IMR-90 (cell line): ENCODE results near the gene TMPRSS11E. TPM values are rescaled to one million over a fixed set of nuclear protein-coding genes. Genes with fewer than 3 reads are reported as not detected.
"Not testable (repeated sequence)": the region's sequence is repeated elsewhere in the genome, so short reads cannot be mapped to it uniquely, and the experiment has no call there.

Experiments
- ATAC-seq: fragments of 200-7000 bp; cut with Tn5 transposase; 2 replicates; pipeline ENCODE4 v1.9.1; 2020; ENCODE audit warnings: low read depth, mild to moderate bottlenecking, moderate library complexity
- BruUV-seq: library from RNA; stranded (reverse); fragments of 400-500 nt; replicated peaks from 2 replicates; lab custom pipeline; 2021; lab: Mats Ljungman, UMichigan
- CTCF ChIA-PET: fragments of 300-600 bp; formaldehyde crosslinking; extraction: SDS; loops from one replicate; lab custom pipeline; 2021; ENCODE audit warnings: antibody characterized with exemption; lab: Yijun Ruan, JAX
- POLR2A ChIA-PET: fragments of 300-600 bp; sonication (Branson Sonifier 250); formaldehyde crosslinking; loops from one replicate; lab custom pipeline; 2022; ENCODE audit warnings: antibody characterized with exemption; ENCODE audit not compliant: unreplicated experiment; lab: Charles Lee
- DNase-seq: peaks from one replicate; pipeline ENCODE4 v3.0.0; 2013
- H2AFZ ChIP-seq: replicated peaks from 2 replicates; pipeline ENCODE3; 2013; ENCODE audit warnings: low read length, mild to moderate bottlenecking; ENCODE audit not compliant: poor library complexity
- H2AK5ac ChIP-seq: 2 replicates; pipeline ENCODE4 v1.6.1; 2013; ENCODE audit warnings: low read depth, low read length, inconsistent platforms
- H2AK9ac ChIP-seq: replicated peaks from 2 replicates; pipeline ENCODE3; 2013; ENCODE audit warnings: mild to moderate bottlenecking, low read depth, low read length, moderate library complexity; ENCODE audit not compliant: poor library complexity
- H2BK120ac ChIP-seq: 2 replicates; pipeline ENCODE4 v1.6.1; 2013; ENCODE audit warnings: low read depth, low read length, inconsistent platforms
- H2BK15ac ChIP-seq: 3 replicates; pipeline ENCODE4 v1.6.1; 2013; ENCODE audit warnings: low read depth, low read length, inconsistent platforms
- H2BK20ac ChIP-seq: 2 replicates; pipeline ENCODE4 v1.6.1; 2013; ENCODE audit warnings: low read depth, mild to moderate bottlenecking, inconsistent platforms, low read length, moderate library complexity
- H2BK5ac ChIP-seq: 2 replicates; pipeline ENCODE4 v1.6.1; 2013; ENCODE audit warnings: mild to moderate bottlenecking, low read depth, low read length, inconsistent platforms; ENCODE audit not compliant: poor library complexity, severe bottlenecking
- H3K14ac ChIP-seq: replicated peaks from 2 replicates; pipeline ENCODE4 v1.6.1; 2013; ENCODE audit warnings: low read depth, low read length, inconsistent platforms
- H3K18ac ChIP-seq: 2 replicates; pipeline ENCODE4 v1.6.1; 2013; ENCODE audit warnings: low read depth, low read length, control low read depth
- H3K23ac ChIP-seq: 2 replicates; pipeline ENCODE4 v1.6.1; 2013; ENCODE audit warnings: low read depth, low read length, inconsistent platforms
- H3K27ac ChIP-seq: 2 replicates; pipeline ENCODE4 v1.5.1; 2013; ENCODE audit warnings: mild to moderate bottlenecking, control low read depth, low read length; ENCODE audit not compliant: insufficient read depth
- H3K27me3 ChIP-seq: 2 replicates; pipeline ENCODE4 v1.6.1; 2013; ENCODE audit warnings: low read length; ENCODE audit not compliant: control insufficient read depth, insufficient read depth
- H3K36me3 ChIP-seq: 2 replicates; pipeline ENCODE4 v1.6.1; 2013; ENCODE audit warnings: low read length, mixed read lengths; ENCODE audit not compliant: control insufficient read depth, insufficient read depth
- H3K4ac ChIP-seq: 2 replicates; pipeline ENCODE4 v1.6.1; 2013; ENCODE audit warnings: low read depth, low read length, inconsistent platforms
- H3K4me1 ChIP-seq: 2 replicates; pipeline ENCODE4 v1.6.1; 2013; ENCODE audit warnings: low read length, mixed read lengths; ENCODE audit not compliant: control insufficient read depth, insufficient read depth
- H3K4me2 ChIP-seq: 2 replicates; pipeline ENCODE4 v1.6.1; 2013; ENCODE audit warnings: low read depth, mild to moderate bottlenecking, control low read depth, low read length, moderate library complexity
- H3K4me3 ChIP-seq: 2 replicates; pipeline ENCODE4 v1.5.1; 2013; ENCODE audit warnings: low read depth, mild to moderate bottlenecking, control low read depth, low read length, moderate library complexity; ENCODE audit not compliant: insufficient read depth
- H3K56ac ChIP-seq: 2 replicates; pipeline ENCODE4 v1.6.1; 2013; ENCODE audit warnings: low read length, inconsistent platforms; ENCODE audit not compliant: insufficient read depth; ENCODE audit errors: extremely low read depth
- H3K79me1 ChIP-seq, 2 experiments: 2 replicates each; pipeline ENCODE4 v1.6.1; 2013; ENCODE audit warnings: low read length in 2 of 2, inconsistent platforms in 1 of 2, low read depth in 1 of 2
- H3K9ac ChIP-seq: 2 replicates; pipeline ENCODE4 v1.6.1; 2013; ENCODE audit warnings: low read depth, low read length, control low read depth
- H3K9me1 ChIP-seq: 2 replicates; pipeline ENCODE4 v1.6.1; 2013; ENCODE audit warnings: low read length, inconsistent platforms; ENCODE audit not compliant: insufficient read depth
- H3K9me3 ChIP-seq: 2 replicates; pipeline ENCODE4 v1.6.1; 2013; ENCODE audit warnings: low read length; ENCODE audit not compliant: control insufficient read depth, insufficient read depth
- H4K20me1 ChIP-seq: 2 replicates; pipeline ENCODE4 v1.6.1; 2013; ENCODE audit warnings: low read length, inconsistent platforms; ENCODE audit not compliant: insufficient read depth
- H4K5ac ChIP-seq: 2 replicates; pipeline ENCODE4 v1.6.1; 2013; ENCODE audit warnings: mild to moderate bottlenecking, low read depth, low read length, control low read depth
- H4K8ac ChIP-seq, 2 experiments: 2 replicates each; pipeline ENCODE4 v1.6.1; 2013; ENCODE audit warnings: low read depth in 2 of 2, low read length in 2 of 2, control low read depth in 1 of 2, inconsistent platforms in 1 of 2
- H4K91ac ChIP-seq: 2 replicates; pipeline ENCODE4 v1.6.1; 2013; ENCODE audit warnings: low read depth, low read length, inconsistent platforms; ENCODE audit not compliant: insufficient read depth
- WGBS, 2 experiments: methylation state at CpG; one replicate each; pipeline versions ENCODE4 v1.1.5 to v1.1.7; 2013; ENCODE audit warnings: missing lambda C conversion rate in 2 of 2; ENCODE audit not compliant: insufficient read length in 1 of 2; ENCODE audit errors: extremely low coverage in 2 of 2; 5-methylcytosine and 5-hydroxymethylcytosine counted together
- dilution Hi-C: fragments of 300-500 bp; cut with HindIII; formaldehyde crosslinking; loops from one replicate; pipeline ENCODE4 v1.14.3; 2018; ENCODE audit warnings: low sequenced_read_pairs; ENCODE audit not compliant: unreplicated experiment
- in situ Hi-C: fragments of 300-500 bp; cut with MboI; formaldehyde crosslinking; loops from 3 replicates; pipeline ENCODE4 v1.14.3; 2019; ENCODE audit warnings: low sequenced_read_pairs, inconsistent platforms, mixed read lengths
- intact Hi-C: fragments of 100-400 bp; cut with micrococcal nuclease; formaldehyde crosslinking; loops from 2 replicates; pipeline ENCODE4 v1.10.0; 2022
- polyA plus RNA-seq, 3 experiments: library from polyadenylated mRNA; depleted of rRNA; stranded (reverse); fragments of >200 nt; gene quantifications; 2 replicates each; pipeline ENCODE4 v1.2.3, GENCODE V29; 2012; ENCODE audit warnings: low replicate concordance in 1 of 3
- total RNA-seq: library from RNA; depleted of rRNA; stranded (reverse); fragments of >200 nt; gene quantifications from 2 replicates; pipeline ENCODE4 v1.2.3, GENCODE V29; 2012

TMPRSS11E gene
- total and polyA plus RNA-seq, 2 of the 4 experiments (the other 2 are of a cell fraction), result not detected

GRCh38 chr4:68503462-68503861, 56.2 kb downstream of the TMPRSS11E start:
- in situ Hi-C loops, result loop anchor here (25.0 kb wide), 1 partner anchor 134 kb away; no protein-coding TSS in a partner anchor
- H4K91ac ChIP-seq, POLR2A ChIA-PET, H4K20me1 ChIP-seq, H3K14ac ChIP-seq, CTCF ChIA-PET, H2AK9ac ChIP-seq, intact Hi-C loops, H3K9me1 ChIP-seq, H2BK5ac ChIP-seq, H3K23ac ChIP-seq, H2BK15ac ChIP-seq, H3K4me3 ChIP-seq, H3K36me3 ChIP-seq, H2AK5ac ChIP-seq, BruUV-seq, H2BK20ac ChIP-seq, H3K18ac ChIP-seq, H3K56ac ChIP-seq, H2AFZ ChIP-seq, H3K4ac ChIP-seq, H4K8ac ChIP-seq, ATAC-seq, H3K9me3 ChIP-seq, H3K27me3 ChIP-seq, dilution Hi-C loops, H3K79me1 ChIP-seq, H3K27ac ChIP-seq, H4K5ac ChIP-seq, H3K4me1 ChIP-seq, H3K4me2 ChIP-seq, H3K9ac ChIP-seq, H2BK120ac ChIP-seq, DNase-seq: not testable (repeated sequence)
- WGBS, 2 experiments, result 67% methylated on average over 3 of the region's 4 CpGs; no CpG with 5 or more reads in 1 of the 2 experiments

DNA sequence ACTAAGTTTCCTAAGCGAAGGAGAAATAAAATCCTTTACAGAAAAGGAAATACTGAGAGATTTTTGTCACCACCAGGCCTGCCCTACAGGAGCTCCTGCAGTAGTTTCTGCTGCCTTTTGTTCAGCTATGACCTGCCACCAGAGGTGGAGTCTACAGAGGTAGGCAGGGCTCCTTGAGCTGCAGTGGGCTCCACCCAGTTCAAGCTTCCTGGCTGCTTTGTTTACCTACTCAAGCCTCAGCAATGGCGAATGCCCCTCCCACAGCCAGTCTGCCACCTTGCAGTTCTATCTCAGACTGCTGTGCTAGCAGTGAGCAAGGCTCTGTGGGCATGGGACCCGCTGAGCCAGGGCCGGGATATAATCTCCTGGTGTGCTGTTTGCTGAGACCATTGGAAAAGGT, 57.6 kb downstream of the TMPRSS11E start:
- H3K27ac ChIP-seq, H3K56ac ChIP-seq, DNase-seq, H2AK5ac ChIP-seq, BruUV-seq, H3K23ac ChIP-seq, H3K9me3 ChIP-seq, H2BK15ac ChIP-seq, H2AK9ac ChIP-seq, H3K14ac ChIP-seq, H4K8ac ChIP-seq, H4K5ac ChIP-seq, H3K36me3 ChIP-seq, H3K4ac ChIP-seq, H3K4me2 ChIP-seq, POLR2A ChIA-PET, intact Hi-C loops, ATAC-seq, H3K4me3 ChIP-seq, H3K4me1 ChIP-seq, dilution Hi-C loops, H3K18ac ChIP-seq, H3K9ac ChIP-seq, H2BK20ac ChIP-seq, H4K91ac ChIP-seq, H3K79me1 ChIP-seq, H2BK120ac ChIP-seq, H3K9me1 ChIP-seq, H2AFZ ChIP-seq, H3K27me3 ChIP-seq, H2BK5ac ChIP-seq, H4K20me1 ChIP-seq, CTCF ChIA-PET: not testable (repeated sequence)
- in situ Hi-C loops, result loop anchor here (25.0 kb wide), 1 partner anchor 132 kb away; no protein-coding TSS in a partner anchor
- 80% methylated on average over 1 of the region's 4 CpGs; no CpG with 5 or more reads in 1 of the 2 experiments for WGBS, 2 experiments
